Measurements from ENCODE around the gene ACO1. TPM values are rescaled to one million over a fixed set of nuclear protein-coding genes. Genes with fewer than 3 reads are reported as not detected.

ACO1 gene
- total RNA-seq, 2 experiments from 2014 or later = 13.2 to 14.8 TPM

GRCh38 chr9:32463500-32464293 lies 79.3 kb downstream of the ACO1 start:
- Mint-ChIP-seq H3K27me3 (ENCODE audit: low read depth) (no peaks in the 10 kb centered on the region), H3K4me3 (no peak overlapping the region), H3K27ac (no peak overlapping the region), H3K9me3 (no peaks in the 10 kb centered on the region), H3K36me3 (ENCODE audit: low read depth) (peaks cover 16% of the 10 kb centered on the region), H3K4me1 (ENCODE audit: low read depth) (no peaks in the 10 kb centered on the region)
- DNase-seq = no peak
- intact Hi-C loops (cut with micrococcal nuclease) = no loop called here
- CTCF ChIA-PET = interaction anchor here (1.7 kb wide), 1 partner anchor 85 kb away, joined by 3 read pairs; no protein-coding TSS in a partner anchor

GRCh38 chr9:32468740-32469139 lies 84.3 kb downstream of the ACO1 start:
- no peak overlapping the region for H3K27ac Mint-ChIP-seq
- no peaks in the 10 kb centered on the region for H3K27me3 Mint-ChIP-seq (ENCODE audit: low read depth)
- no peaks in the 10 kb centered on the region for H3K4me1 Mint-ChIP-seq (ENCODE audit: low read depth)
- no peak for DNase-seq
- CTCF ChIA-PET = no interaction called here
- no peaks in the 10 kb centered on the region for H3K9me3 Mint-ChIP-seq
- intact Hi-C loops (cut with micrococcal nuclease) = no loop called here
- H3K36me3 Mint-ChIP-seq (ENCODE audit: low read depth) = peaks cover 16% of the 10 kb centered on the region
- no peak overlapping the region for H3K4me3 Mint-ChIP-seq

- no peak overlapping the region for H3K4me3 Mint-ChIP-seq
- H3K36me3 Mint-ChIP-seq (ENCODE audit: low read depth) = peaks cover 20% of the 10 kb centered on the region
- no peaks in the 10 kb centered on the region for H3K27me3 Mint-ChIP-seq (ENCODE audit: low read depth)
- H3K27ac Mint-ChIP-seq = no peak overlapping the region
- CTCF ChIA-PET = no interaction called here
- intact Hi-C loops (cut with micrococcal nuclease) = no loop called here
- no peaks in the 10 kb centered on the region for H3K9me3 Mint-ChIP-seq
- H3K4me1 Mint-ChIP-seq (ENCODE audit: low read depth) = no peaks in the 10 kb centered on the region
- DNase-seq = no peak
Measured at GRCh38 chr9:32472344-32472743, 87.9 kb downstream of the ACO1 start.

GRCh38 chr9:32483343-32483742 lies 98.9 kb downstream of the ACO1 start:
- no peaks in the 10 kb centered on the region for H3K9me3 Mint-ChIP-seq
- CTCF ChIA-PET = no interaction called here
- H3K4me1 Mint-ChIP-seq (ENCODE audit: low read depth) = no peaks in the 10 kb centered on the region
- no peak overlapping the region for H3K27ac Mint-ChIP-seq
- intact Hi-C loops (cut with micrococcal nuclease) = no loop called here
- no peak for DNase-seq
- H3K4me3 Mint-ChIP-seq = no peak overlapping the region
- no peaks in the 10 kb centered on the region for H3K27me3 Mint-ChIP-seq (ENCODE audit: low read depth)
- peaks cover 27% of the 10 kb centered on the region for H3K36me3 Mint-ChIP-seq (ENCODE audit: low read depth)

- no peaks in the 10 kb centered on the region for H3K27me3 Mint-ChIP-seq (ENCODE audit: low read depth)
- H3K27ac Mint-ChIP-seq = no peak overlapping the region
- H3K36me3 Mint-ChIP-seq (ENCODE audit: low read depth) = peaks cover 22% of the 10 kb centered on the region
- no peaks in the 10 kb centered on the region for H3K9me3 Mint-ChIP-seq
- no peak overlapping the region for H3K4me3 Mint-ChIP-seq
- CTCF ChIA-PET = interaction anchor here (1.2 kb wide), 1 partner anchor 39 kb away, joined by 3 read pairs; the partner anchor contains the start of gene RIGI
- DNase-seq = no peak
- no peaks in the 10 kb centered on the region for H3K4me1 Mint-ChIP-seq (ENCODE audit: low read depth)
- intact Hi-C loops (cut with micrococcal nuclease) = no loop called here
Measured at GRCh38 chr9:32486839-32487562, 102.6 kb downstream of the ACO1 start.

- DNase-seq = no peak
- Mint-ChIP-seq H3K27me3 (ENCODE audit: low read depth) (no peaks in the 10 kb centered on the region), H3K9me3 (no peaks in the 10 kb centered on the region), H3K4me3 (no peak overlapping the region), H3K27ac (no peak overlapping the region), H3K36me3 (ENCODE audit: low read depth) (peaks cover 21% of the 10 kb centered on the region), H3K4me1 (ENCODE audit: low read depth) (no peaks in the 10 kb centered on the region)
- CTCF ChIA-PET = interaction anchor here (1.0 to 1.2 kb wide), 3 partner anchors 38 to 109 kb away, joined by 3 read pairs; partner anchors contain the start of gene RIGI
- intact Hi-C loops (cut with micrococcal nuclease) = no loop called here
Measured at GRCh38 chr9:32487981-32488380, 103.5 kb downstream of the ACO1 start.

- peaks cover 21% of the 10 kb centered on the region for H3K36me3 Mint-ChIP-seq (ENCODE audit: low read depth)
- DNase-seq = no peak
- no peak overlapping the region for H3K27ac Mint-ChIP-seq
- no peak overlapping the region for H3K4me3 Mint-ChIP-seq
- H3K27me3 Mint-ChIP-seq (ENCODE audit: low read depth) = no peaks in the 10 kb centered on the region
- intact Hi-C loops (cut with micrococcal nuclease) = no loop called here
- no peaks in the 10 kb centered on the region for H3K4me1 Mint-ChIP-seq (ENCODE audit: low read depth)
- CTCF ChIA-PET = no interaction called here
- H3K9me3 Mint-ChIP-seq = no peaks in the 10 kb centered on the region
Measured at GRCh38 chr9:32490601-32491000, 106.2 kb downstream of the ACO1 start.

- Mint-ChIP-seq H3K9me3 (no peaks in the 10 kb centered on the region), H3K27me3 (ENCODE audit: low read depth) (no peaks in the 10 kb centered on the region), H3K27ac (peak overlapping the region; percentile 41), H3K4me1 (ENCODE audit: low read depth) (peaks cover 2% of the 10 kb centered on the region), H3K36me3 (ENCODE audit: low read depth) (peaks cover 15% of the 10 kb centered on the region), H3K4me3 (no peak overlapping the region)
- CTCF ChIA-PET = no interaction called here
- DNase-seq = no peak
- intact Hi-C loops (cut with micrococcal nuclease) = no loop called here
Measured at GRCh38 chr9:32497921-32498320, 113.5 kb downstream of the ACO1 start.

- DNase-seq = no peak
- CTCF ChIA-PET = interaction anchor here (0.7 kb wide), 1 partner anchor 88 kb away, joined by 3 read pairs; no protein-coding TSS in a partner anchor
- H3K27me3 Mint-ChIP-seq (ENCODE audit: low read depth) = no peaks in the 10 kb centered on the region
- no peaks in the 10 kb centered on the region for H3K9me3 Mint-ChIP-seq
- no peak overlapping the region for H3K27ac Mint-ChIP-seq
- H3K4me1 Mint-ChIP-seq (ENCODE audit: low read depth) = peaks cover 2% of the 10 kb centered on the region
- intact Hi-C loops (cut with micrococcal nuclease) = no loop called here
- peaks cover 15% of the 10 kb centered on the region for H3K36me3 Mint-ChIP-seq (ENCODE audit: low read depth)
- no peak overlapping the region for H3K4me3 Mint-ChIP-seq
Measured at GRCh38 chr9:32500768-32501167, 116.3 kb downstream of the ACO1 start.

GRCh38 chr9:32501868-32502267 lies 117.4 kb downstream of the ACO1 start:
- Mint-ChIP-seq H3K9me3 (no peaks in the 10 kb centered on the region), H3K4me3 (no peak overlapping the region), H3K36me3 (ENCODE audit: low read depth) (peaks cover 12% of the 10 kb centered on the region), H3K27ac (no peak overlapping the region), H3K4me1 (ENCODE audit: low read depth) (peaks cover 2% of the 10 kb centered on the region), H3K27me3 (ENCODE audit: low read depth) (no peaks in the 10 kb centered on the region)
- no peak for DNase-seq
- CTCF ChIA-PET = no interaction called here
- intact Hi-C loops (cut with micrococcal nuclease) = no loop called here

GRCh38 chr9:32502464-32502863 lies 118.0 kb downstream of the ACO1 start:
- Mint-ChIP-seq H3K27me3 (ENCODE audit: low read depth) (no peaks in the 10 kb centered on the region), H3K9me3 (no peaks in the 10 kb centered on the region), H3K36me3 (ENCODE audit: low read depth) (peaks cover 12% of the 10 kb centered on the region), H3K27ac (no peak overlapping the region), H3K4me1 (ENCODE audit: low read depth) (peaks cover 2% of the 10 kb centered on the region), H3K4me3 (no peak overlapping the region)
- CTCF ChIA-PET = no interaction called here
- intact Hi-C loops (cut with micrococcal nuclease) = no loop called here
- no peak for DNase-seq

- DNase-seq = no peak
- Mint-ChIP-seq H3K4me3 (no peak overlapping the region), H3K27ac (no peak overlapping the region), H3K36me3 (ENCODE audit: low read depth) (peaks cover 10% of the 10 kb centered on the region), H3K4me1 (ENCODE audit: low read depth) (peaks cover 2% of the 10 kb centered on the region), H3K9me3 (no peaks in the 10 kb centered on the region), H3K27me3 (ENCODE audit: low read depth) (no peaks in the 10 kb centered on the region)
- CTCF ChIA-PET = no interaction called here
- intact Hi-C loops (cut with micrococcal nuclease) = no loop called here
Measured at GRCh38 chr9:32503008-32503407, 118.6 kb downstream of the ACO1 start.
